IMR-90 (cell line): ENCODE measurements around the gene GDF10. TPM values are rescaled to one million over a fixed set of nuclear protein-coding genes. Genes with fewer than 3 reads are reported as not detected.

Experiments used
- ATAC-seq: fragments of 200-7000 bp; cut with Tn5 transposase; 2 replicates; pipeline ENCODE4 v1.9.1; 2020; ENCODE audit warnings: low read depth, mild to moderate bottlenecking, moderate library complexity
- BruUV-seq: library from RNA; stranded (reverse); fragments of 400-500 nt; replicated peaks from 2 replicates; lab custom pipeline; 2021; lab: Mats Ljungman, UMichigan
- CTCF ChIA-PET: fragments of 300-600 bp; formaldehyde crosslinking; extraction: SDS; loops from one replicate; lab custom pipeline; 2021; ENCODE audit warnings: antibody characterized with exemption; lab: Yijun Ruan, JAX
- POLR2A ChIA-PET: fragments of 300-600 bp; sonication (Branson Sonifier 250); formaldehyde crosslinking; loops from one replicate; lab custom pipeline; 2022; ENCODE audit warnings: antibody characterized with exemption; ENCODE audit not compliant: unreplicated experiment; lab: Charles Lee
- DNase-seq: peaks from one replicate; pipeline ENCODE4 v3.0.0; 2013
- H2AFZ ChIP-seq: replicated peaks from 2 replicates; pipeline ENCODE3; 2013; ENCODE audit warnings: low read length, mild to moderate bottlenecking; ENCODE audit not compliant: poor library complexity
- H2AK5ac ChIP-seq: 2 replicates; pipeline ENCODE4 v1.6.1; 2013; ENCODE audit warnings: low read depth, low read length, inconsistent platforms
- H2AK9ac ChIP-seq: replicated peaks from 2 replicates; pipeline ENCODE3; 2013; ENCODE audit warnings: mild to moderate bottlenecking, low read depth, low read length, moderate library complexity; ENCODE audit not compliant: poor library complexity
- H2BK120ac ChIP-seq: 2 replicates; pipeline ENCODE4 v1.6.1; 2013; ENCODE audit warnings: low read depth, low read length, inconsistent platforms
- H2BK15ac ChIP-seq: 3 replicates; pipeline ENCODE4 v1.6.1; 2013; ENCODE audit warnings: low read depth, low read length, inconsistent platforms
- H2BK20ac ChIP-seq: 2 replicates; pipeline ENCODE4 v1.6.1; 2013; ENCODE audit warnings: low read depth, mild to moderate bottlenecking, inconsistent platforms, low read length, moderate library complexity
- H2BK5ac ChIP-seq: 2 replicates; pipeline ENCODE4 v1.6.1; 2013; ENCODE audit warnings: mild to moderate bottlenecking, low read depth, low read length, inconsistent platforms; ENCODE audit not compliant: poor library complexity, severe bottlenecking
- H3K14ac ChIP-seq: replicated peaks from 2 replicates; pipeline ENCODE4 v1.6.1; 2013; ENCODE audit warnings: low read depth, low read length, inconsistent platforms
- H3K18ac ChIP-seq: 2 replicates; pipeline ENCODE4 v1.6.1; 2013; ENCODE audit warnings: low read depth, low read length, control low read depth
- H3K23ac ChIP-seq: 2 replicates; pipeline ENCODE4 v1.6.1; 2013; ENCODE audit warnings: low read depth, low read length, inconsistent platforms
- H3K27ac ChIP-seq: 2 replicates; pipeline ENCODE4 v1.5.1; 2013; ENCODE audit warnings: mild to moderate bottlenecking, control low read depth, low read length; ENCODE audit not compliant: insufficient read depth
- H3K27me3 ChIP-seq: 2 replicates; pipeline ENCODE4 v1.6.1; 2013; ENCODE audit warnings: low read length; ENCODE audit not compliant: control insufficient read depth, insufficient read depth
- H3K36me3 ChIP-seq: 2 replicates; pipeline ENCODE4 v1.6.1; 2013; ENCODE audit warnings: low read length, mixed read lengths; ENCODE audit not compliant: control insufficient read depth, insufficient read depth
- H3K4ac ChIP-seq: 2 replicates; pipeline ENCODE4 v1.6.1; 2013; ENCODE audit warnings: low read depth, low read length, inconsistent platforms
- H3K4me1 ChIP-seq: 2 replicates; pipeline ENCODE4 v1.6.1; 2013; ENCODE audit warnings: low read length, mixed read lengths; ENCODE audit not compliant: control insufficient read depth, insufficient read depth
- H3K4me2 ChIP-seq: 2 replicates; pipeline ENCODE4 v1.6.1; 2013; ENCODE audit warnings: low read depth, mild to moderate bottlenecking, control low read depth, low read length, moderate library complexity
- H3K4me3 ChIP-seq: 2 replicates; pipeline ENCODE4 v1.5.1; 2013; ENCODE audit warnings: low read depth, mild to moderate bottlenecking, control low read depth, low read length, moderate library complexity; ENCODE audit not compliant: insufficient read depth
- H3K56ac ChIP-seq: 2 replicates; pipeline ENCODE4 v1.6.1; 2013; ENCODE audit warnings: low read length, inconsistent platforms; ENCODE audit not compliant: insufficient read depth; ENCODE audit errors: extremely low read depth
- H3K79me1 ChIP-seq, 2 experiments: 2 replicates each; pipeline ENCODE4 v1.6.1; 2013; ENCODE audit warnings: low read length in 2 of 2, inconsistent platforms in 1 of 2, low read depth in 1 of 2
- H3K9ac ChIP-seq: 2 replicates; pipeline ENCODE4 v1.6.1; 2013; ENCODE audit warnings: low read depth, low read length, control low read depth
- H3K9me1 ChIP-seq: 2 replicates; pipeline ENCODE4 v1.6.1; 2013; ENCODE audit warnings: low read length, inconsistent platforms; ENCODE audit not compliant: insufficient read depth
- H3K9me3 ChIP-seq: 2 replicates; pipeline ENCODE4 v1.6.1; 2013; ENCODE audit warnings: low read length; ENCODE audit not compliant: control insufficient read depth, insufficient read depth
- H4K20me1 ChIP-seq: 2 replicates; pipeline ENCODE4 v1.6.1; 2013; ENCODE audit warnings: low read length, inconsistent platforms; ENCODE audit not compliant: insufficient read depth
- H4K5ac ChIP-seq: 2 replicates; pipeline ENCODE4 v1.6.1; 2013; ENCODE audit warnings: mild to moderate bottlenecking, low read depth, low read length, control low read depth
- H4K8ac ChIP-seq, 2 experiments: 2 replicates each; pipeline ENCODE4 v1.6.1; 2013; ENCODE audit warnings: low read depth in 2 of 2, low read length in 2 of 2, control low read depth in 1 of 2, inconsistent platforms in 1 of 2
- H4K91ac ChIP-seq: 2 replicates; pipeline ENCODE4 v1.6.1; 2013; ENCODE audit warnings: low read depth, low read length, inconsistent platforms; ENCODE audit not compliant: insufficient read depth
- CEBPB ChIP-seq: IDR thresholded peaks from 2 replicates; pipeline ENCODE4 v1.6.1; 2012; ENCODE audit warnings: low read depth, low read length, improper control_type of control experiment
- MXI1 ChIP-seq: IDR thresholded peaks from 2 replicates; pipeline ENCODE4 v1.6.1; 2012; ENCODE audit warnings: low read depth, mild to moderate bottlenecking, low read length, moderate library complexity, borderline replicate concordance
- NFE2L2 ChIP-seq: fragments of 150-350 bp; IDR thresholded peaks from 2 replicates; pipeline ENCODE4 v1.6.1; 2016; ENCODE audit warnings: low read depth, mild to moderate bottlenecking, low read length
- POLR2A ChIP-seq: IDR thresholded peaks from 2 replicates; pipeline ENCODE4 v1.6.1; 2012; ENCODE audit warnings: mild to moderate bottlenecking, low read depth, low read length
- USF2 ChIP-seq: fragments of 150-350 bp; IDR thresholded peaks from 2 replicates; pipeline ENCODE4 v1.6.1; 2017; ENCODE audit warnings: mild to moderate bottlenecking, antibody characterized with exemption, low read length, low read depth
- WGBS, 2 experiments: methylation state at CpG; one replicate each; pipeline versions ENCODE4 v1.1.5 to v1.1.7; 2013; ENCODE audit warnings: missing lambda C conversion rate in 2 of 2; ENCODE audit not compliant: insufficient read length in 1 of 2; ENCODE audit errors: extremely low coverage in 2 of 2; 5-methylcytosine and 5-hydroxymethylcytosine counted together
- dilution Hi-C: fragments of 300-500 bp; cut with HindIII; formaldehyde crosslinking; loops from one replicate; pipeline ENCODE4 v1.14.3; 2018; ENCODE audit warnings: low sequenced_read_pairs; ENCODE audit not compliant: unreplicated experiment
- in situ Hi-C: fragments of 300-500 bp; cut with MboI; formaldehyde crosslinking; loops from 3 replicates; pipeline ENCODE4 v1.14.3; 2019; ENCODE audit warnings: low sequenced_read_pairs, inconsistent platforms, mixed read lengths
- intact Hi-C: fragments of 100-400 bp; cut with micrococcal nuclease; formaldehyde crosslinking; loops from 2 replicates; pipeline ENCODE4 v1.10.0; 2022
- polyA plus RNA-seq, 3 experiments: library from polyadenylated mRNA; depleted of rRNA; stranded (reverse); fragments of >200 nt; gene quantifications; 2 replicates each; pipeline ENCODE4 v1.2.3, GENCODE V29; 2012; ENCODE audit warnings: low replicate concordance in 1 of 3
- total RNA-seq: library from RNA; depleted of rRNA; stranded (reverse); fragments of >200 nt; gene quantifications from 2 replicates; pipeline ENCODE4 v1.2.3, GENCODE V29; 2012
- TF ChIP-seq, protein P1 (sequence below): fragments of 150-350 bp; IDR thresholded peaks from 2 replicates; pipeline ENCODE4 v1.6.1; 2016; ENCODE audit warnings: low read depth, mild to moderate bottlenecking, low read length, moderate library complexity, borderline replicate concordance
- TF ChIP-seq, protein P2 (sequence below): conservative IDR thresholded peaks from 2 replicates; pipeline ENCODE4 v1.5.1; 2012; ENCODE audit warnings: mild to moderate bottlenecking, low read depth, low read length, improper control_type of control experiment

Gene GDF10
- total and polyA plus RNA-seq, 2 of the 4 experiments (the other 2 are of a cell fraction): 0.34 TPM; not detected in 1

GRCh38 chr10:47357911-47358310, 57.9 kb downstream of the GDF10 start:
- Histone ChIP-seq H2BK20ac (no peak overlapping the region), H2AK9ac (no peak overlapping the region), H3K4ac (no peak overlapping the region), H3K4me2 (no peak overlapping the region), H3K9me1 (no peaks in the 10 kb centered on the region), H3K36me3 (no peaks in the 10 kb centered on the region), H3K9ac (no peak overlapping the region), H3K27ac (no peak overlapping the region), H2AK5ac (no peak overlapping the region), H4K91ac (no peak overlapping the region), H3K9me3 (no peaks in the 10 kb centered on the region), H4K20me1 (no peaks in the 10 kb centered on the region), H3K23ac (no peak overlapping the region), H3K4me1 (no peaks in the 10 kb centered on the region), H3K27me3 (peaks cover 19% of the 10 kb centered on the region), H2BK5ac (no peak overlapping the region), H3K79me1 (no peaks in the 10 kb centered on the region), H2BK15ac (no peak overlapping the region), H4K8ac (no peak overlapping the region), H2AFZ (no peak overlapping the region), H3K56ac (no peak overlapping the region), H3K4me3 (no peak overlapping the region), H3K14ac (no peak overlapping the region), H4K5ac (no peak overlapping the region), H3K18ac (no peak overlapping the region), H2BK120ac (no peak overlapping the region)
- ChIA-PET CTCF (interaction anchor here (0.5 kb wide), 1 partner anchor 360 kb away, joined by 4 read pairs; no protein-coding TSS in a partner anchor), POLR2A (no interaction called here)
- DNase-seq (no peak), ATAC-seq (no peak)
- WGBS, 2 experiments: no CpG with 5 or more reads among the region's 3 CpGs
- no TSS peak for BruUV-seq
- in situ Hi-C loops: no loop called here
- TF ChIP-seq, protein P1, sequence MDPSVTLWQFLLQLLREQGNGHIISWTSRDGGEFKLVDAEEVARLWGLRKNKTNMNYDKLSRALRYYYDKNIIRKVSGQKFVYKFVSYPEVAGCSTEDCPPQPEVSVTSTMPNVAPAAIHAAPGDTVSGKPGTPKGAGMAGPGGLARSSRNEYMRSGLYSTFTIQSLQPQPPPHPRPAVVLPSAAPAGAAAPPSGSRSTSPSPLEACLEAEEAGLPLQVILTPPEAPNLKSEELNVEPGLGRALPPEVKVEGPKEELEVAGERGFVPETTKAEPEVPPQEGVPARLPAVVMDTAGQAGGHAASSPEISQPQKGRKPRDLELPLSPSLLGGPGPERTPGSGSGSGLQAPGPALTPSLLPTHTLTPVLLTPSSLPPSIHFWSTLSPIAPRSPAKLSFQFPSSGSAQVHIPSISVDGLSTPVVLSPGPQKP: no peak
- no peak for TF ChIP-seq MXI1
- no peak for TF ChIP-seq NFE2L2
- no peak for TF ChIP-seq USF2
- TF ChIP-seq POLR2A: no peak
- no peak for TF ChIP-seq CEBPB
- TF ChIP-seq, protein P2, sequence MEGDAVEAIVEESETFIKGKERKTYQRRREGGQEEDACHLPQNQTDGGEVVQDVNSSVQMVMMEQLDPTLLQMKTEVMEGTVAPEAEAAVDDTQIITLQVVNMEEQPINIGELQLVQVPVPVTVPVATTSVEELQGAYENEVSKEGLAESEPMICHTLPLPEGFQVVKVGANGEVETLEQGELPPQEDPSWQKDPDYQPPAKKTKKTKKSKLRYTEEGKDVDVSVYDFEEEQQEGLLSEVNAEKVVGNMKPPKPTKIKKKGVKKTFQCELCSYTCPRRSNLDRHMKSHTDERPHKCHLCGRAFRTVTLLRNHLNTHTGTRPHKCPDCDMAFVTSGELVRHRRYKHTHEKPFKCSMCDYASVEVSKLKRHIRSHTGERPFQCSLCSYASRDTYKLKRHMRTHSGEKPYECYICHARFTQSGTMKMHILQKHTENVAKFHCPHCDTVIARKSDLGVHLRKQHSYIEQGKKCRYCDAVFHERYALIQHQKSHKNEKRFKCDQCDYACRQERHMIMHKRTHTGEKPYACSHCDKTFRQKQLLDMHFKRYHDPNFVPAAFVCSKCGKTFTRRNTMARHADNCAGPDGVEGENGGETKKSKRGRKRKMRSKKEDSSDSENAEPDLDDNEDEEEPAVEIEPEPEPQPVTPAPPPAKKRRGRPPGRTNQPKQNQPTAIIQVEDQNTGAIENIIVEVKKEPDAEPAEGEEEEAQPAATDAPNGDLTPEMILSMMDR: no peak
- intact Hi-C loops: no loop called here
- dilution Hi-C loops: no loop called here
